NCI-H2196 treated with DMSO at 0.1 percent for 48 hours (cell line): ENCODE data around the gene SPACA4.
A peak's percentile ranks its signal among the peaks of the same experiment; 100 is the strongest.
"Not testable (repeated sequence)": the region's sequence is repeated elsewhere in the genome, so short reads cannot be mapped to it uniquely, and the experiment has no call there.

ENCODE experiments used
- DNase-seq: peaks from one replicate; lab custom pipeline; 2025; ENCODE audit not compliant: unreplicated experiment; lab: John Stamatoyannopoulos, UW

SPACA4 gene

GRCh38 chr19:48606463-48607358, at the start of gene SPACA4:
Gene SPACA4, plus strand, starts transcription at chr19:48606742. Its CDS starts 237 bp downstream, at chr19:48606979.
- no peak for DNase-seq

GRCh38 chr19:48556825-48557224, 49.7 kb upstream of the SPACA4 start:
- no peak for DNase-seq

DNA sequence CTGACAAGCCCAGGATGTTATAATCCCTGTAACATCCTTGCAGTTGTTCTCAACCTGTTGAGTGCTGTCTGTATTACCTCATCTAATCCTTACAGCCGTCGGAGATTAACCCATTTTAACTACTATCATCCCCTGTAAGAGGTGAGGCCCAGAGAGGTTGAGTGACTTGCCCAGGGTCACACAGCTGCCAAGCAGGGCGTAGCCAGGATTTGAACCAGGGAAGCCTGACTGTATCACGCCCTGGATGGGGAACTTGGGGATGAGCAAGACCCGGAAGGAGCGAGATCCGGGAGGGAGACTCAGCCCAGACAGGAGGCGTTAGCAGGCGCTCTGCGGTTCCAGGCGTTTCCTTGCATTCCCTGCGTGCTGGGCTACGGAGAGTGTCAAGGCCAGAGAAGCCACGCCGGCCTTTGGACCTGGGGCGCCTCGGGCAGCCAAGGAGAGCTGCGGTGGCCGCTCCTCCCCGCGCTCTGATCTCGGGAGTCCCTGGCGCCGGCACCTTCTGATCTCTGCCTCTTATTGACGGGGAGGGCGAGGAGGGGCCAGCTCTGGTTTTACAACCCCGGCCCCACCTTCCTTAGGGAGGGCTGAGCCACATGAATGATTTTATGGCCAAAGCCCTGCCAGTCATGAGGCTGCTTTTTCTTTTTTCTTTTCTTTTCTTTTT, 48.4 kb upstream of the SPACA4 start:
- DNase-seq: no peak

DNA sequence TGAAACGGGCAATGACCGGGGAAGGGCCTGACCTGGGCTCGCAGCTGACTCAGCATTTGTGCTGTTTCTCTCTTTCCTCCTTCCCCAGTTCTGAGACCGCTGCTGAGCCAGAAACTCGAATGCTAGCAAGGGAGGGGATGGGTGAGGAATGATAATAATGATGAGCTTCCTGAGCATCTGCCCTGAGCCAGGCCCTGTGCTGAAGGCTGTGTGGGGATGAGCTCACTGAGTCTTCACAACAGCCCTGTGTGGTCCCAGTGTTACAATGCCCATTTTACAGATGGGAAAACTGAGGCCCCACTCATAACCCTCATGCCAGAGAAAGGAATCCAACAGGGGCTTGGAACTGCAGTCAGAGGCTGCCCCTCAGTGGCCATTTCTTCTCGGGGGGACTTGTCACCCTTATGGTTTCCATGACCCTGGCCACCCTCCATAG, 46.4 kb upstream of the SPACA4 start:
- DNase-seq: no peak

GRCh38 chr19:48561412-48561811, 45.1 kb upstream of the SPACA4 start:
- DNase-seq: no peak

GRCh38 chr19:48565090-48565489, 41.5 kb upstream of the SPACA4 start:
- no peak for DNase-seq

DNA sequence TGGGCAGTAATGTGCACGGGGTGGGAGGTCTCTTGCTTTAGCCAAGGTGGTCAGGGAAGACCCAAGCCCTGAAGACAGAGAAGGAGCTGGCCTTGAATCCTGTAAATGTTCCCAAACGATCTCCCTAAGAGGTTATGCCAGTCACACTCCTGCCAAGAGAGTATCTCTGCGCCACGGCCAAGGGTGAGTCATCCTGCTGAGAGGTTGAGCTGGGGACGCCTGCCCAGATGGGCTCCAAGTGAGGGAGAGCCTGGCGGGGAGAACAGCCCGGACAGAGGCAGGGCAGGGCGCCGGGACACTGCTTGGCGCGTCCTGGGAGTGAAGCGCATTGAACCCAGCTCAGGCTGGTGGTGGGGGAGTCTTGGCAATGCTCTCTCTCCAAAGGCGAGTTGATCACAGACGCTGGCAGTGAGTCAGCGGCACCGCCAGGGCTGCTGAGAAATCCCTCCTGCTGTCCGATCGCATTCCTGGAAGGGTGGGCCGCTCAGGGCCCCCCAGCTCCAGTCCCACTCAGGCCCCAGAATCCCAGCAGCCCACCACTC, 38.1 kb upstream of the SPACA4 start:
- peak; percentile 80 for DNase-seq

- DNase-seq: peak; percentile 46
These were observed 36.7 kb upstream of the SPACA4 start for GRCh38 chr19:48569814-48570213.

- peak; percentile 53 for DNase-seq
These were observed 35.0 kb upstream of the SPACA4 start for GRCh38 chr19:48571378-48572162.

- no peak for DNase-seq
These were observed 33.4 kb upstream of the SPACA4 start for GRCh38 chr19:48573163-48573505.

DNA sequence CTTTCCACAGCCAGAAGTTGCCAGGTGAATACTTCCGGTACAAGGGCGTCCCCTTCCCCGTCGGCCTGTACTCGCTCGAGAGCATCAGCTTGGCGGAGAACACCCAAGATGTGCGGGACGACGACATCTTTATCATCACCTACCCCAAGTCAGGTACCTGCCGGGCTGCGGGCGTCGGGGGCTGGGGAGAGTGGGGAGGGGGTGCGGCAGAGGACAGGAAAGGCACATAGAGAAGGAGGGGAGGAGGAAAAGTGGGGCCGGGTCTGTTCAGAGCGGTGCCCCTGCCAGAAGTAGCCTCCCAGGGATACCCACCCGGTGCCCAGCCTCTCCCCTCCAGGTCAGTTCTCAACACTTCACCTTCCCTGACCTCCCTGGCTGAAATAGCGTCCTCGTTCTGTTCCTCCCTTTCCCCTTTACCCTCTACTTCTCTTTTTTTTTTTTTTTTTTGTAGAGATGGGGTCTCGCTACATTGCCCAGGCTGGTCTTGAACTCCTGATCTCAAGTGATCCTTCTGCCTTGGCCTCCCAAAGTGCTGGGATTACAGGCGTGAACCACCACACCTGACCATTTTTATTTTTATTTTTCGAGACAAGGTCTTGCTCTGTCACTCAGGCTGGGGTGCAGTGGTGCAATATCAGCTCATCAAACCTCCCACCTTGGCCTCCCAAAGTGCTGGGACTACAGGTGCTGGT, 30.5 kb upstream of the SPACA4 start:
- DNase-seq: no peak

- DNase-seq: not testable (repeated sequence)
These were observed 28.6 kb upstream of the SPACA4 start for GRCh38 chr19:48577908-48578307.

DNA sequence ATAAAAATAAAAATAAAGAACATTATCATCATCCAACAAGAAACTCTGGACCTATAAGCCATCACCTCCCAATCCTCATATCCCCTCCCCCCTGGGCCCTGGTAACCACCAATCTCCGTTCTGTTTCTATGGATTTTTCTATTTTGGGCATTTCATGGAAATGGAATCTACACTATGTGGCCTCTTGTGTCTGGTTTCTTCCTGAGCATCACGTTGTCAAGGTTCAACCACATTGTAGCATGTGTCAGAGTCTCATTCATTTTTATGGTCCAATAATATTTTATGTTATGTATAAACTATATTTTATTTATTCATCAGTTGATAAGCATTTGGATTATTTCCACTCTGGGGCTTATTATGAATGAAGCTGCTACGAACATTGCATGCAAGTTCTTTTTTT, 27.7 kb upstream of the SPACA4 start:
- no peak for DNase-seq

DNA sequence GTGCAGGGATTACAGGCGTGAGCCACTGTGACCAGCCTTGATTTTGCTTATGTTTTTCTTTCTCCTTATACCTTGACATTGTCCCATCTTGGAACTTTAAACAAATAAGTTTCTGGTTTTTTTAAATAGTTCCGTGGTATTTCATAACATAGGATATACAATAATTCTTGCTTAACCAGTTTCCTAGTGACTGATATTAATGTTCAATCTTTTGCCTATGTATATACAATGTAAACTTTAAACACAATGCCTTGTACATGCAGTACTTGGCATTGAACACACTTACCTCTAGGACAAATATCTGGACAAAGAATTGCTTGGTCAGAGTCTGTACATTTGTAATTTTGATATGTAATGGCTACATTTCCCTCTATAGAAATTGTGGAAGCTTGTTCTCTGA, 24.4 kb upstream of the SPACA4 start:
- no peak for DNase-seq

GRCh38 chr19:48587387-48587786, 19.2 kb upstream of the SPACA4 start:
- DNase-seq: no peak

- peak; percentile 70 for DNase-seq
These were observed 17.7 kb upstream of the SPACA4 start for GRCh38 chr19:48588670-48589401.

GRCh38 chr19:48591021-48591420, 15.5 kb upstream of the SPACA4 start:
- DNase-seq: no peak

DNA sequence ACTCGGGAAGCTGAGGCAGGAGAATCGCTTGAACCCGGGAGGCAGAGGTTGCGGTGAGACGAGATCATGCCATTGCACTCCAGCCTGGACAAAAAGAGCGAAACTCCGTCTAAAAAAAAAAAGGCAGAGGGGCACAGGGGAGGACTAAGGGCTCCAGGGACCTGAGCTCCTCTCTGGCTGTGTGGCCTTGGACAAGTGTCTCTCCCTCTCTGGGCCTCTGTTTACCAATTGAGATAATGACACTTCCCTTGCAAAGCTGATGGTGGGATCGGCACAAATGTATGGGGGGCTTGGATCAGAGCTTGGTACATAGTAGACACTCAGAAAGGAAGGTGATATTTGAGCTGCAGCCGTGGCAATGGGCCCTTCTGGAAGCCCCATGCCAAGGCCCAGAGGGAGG, 11.4 kb upstream of the SPACA4 start:
- no peak for DNase-seq

GRCh38 chr19:48595833-48596232, 10.7 kb upstream of the SPACA4 start:
- DNase-seq: no peak

DNA sequence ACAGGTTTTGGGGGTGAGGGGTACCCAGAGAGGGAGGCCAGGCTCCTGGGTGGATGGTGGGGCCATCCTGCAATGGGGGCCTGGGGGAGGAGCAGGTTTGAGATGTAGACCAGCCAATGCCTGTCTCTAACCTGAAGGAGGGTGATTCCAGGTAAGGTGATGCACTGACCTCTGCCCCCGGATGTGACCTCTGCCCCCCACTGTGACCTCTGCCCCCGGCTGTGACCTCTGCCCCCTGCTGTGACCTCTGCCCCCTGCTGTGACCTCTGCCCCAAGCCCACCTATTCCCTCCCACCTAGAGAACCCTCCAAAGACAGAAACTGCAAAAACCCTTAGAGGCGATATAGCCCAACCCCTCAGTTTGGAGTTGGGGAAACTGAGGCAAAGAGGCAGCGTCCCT, 10.3 kb upstream of the SPACA4 start:
- DNase-seq: no peak
